ENCODE data around the gene ZC3HAV1. TPM values are rescaled to one million over a fixed set of nuclear protein-coding genes. Genes with fewer than 3 reads are reported as not detected.
"Not testable (repeated sequence)": the region's sequence is repeated elsewhere in the genome, so short reads cannot be mapped to it uniquely, and the experiment has no call there.

The ZC3HAV1 gene
- total RNA-seq, 2 donors from 2014 or later: 67.6 to 76.0 TPM

- no peak overlapping the region for H3K27ac Mint-ChIP-seq
- no peak overlapping the region for H3K9ac ChIP-seq (ENCODE audit: extremely low read depth, low read length, poor library complexity, severe bottlenecking)
- peaks cover 6% of the 10 kb centered on the region for H3K27me3 ChIP-seq (ENCODE audit: control insufficient read depth, insufficient read depth, low read length, poor library complexity, severe bottlenecking)
- H3K9me3 Mint-ChIP-seq: no peaks in the 10 kb centered on the region
- TF ChIP-seq CTCF (conservative IDR thresholded peaks at IDR 0.05): no peak
- H3K9me3 ChIP-seq (ENCODE audit: control insufficient read depth, low read length): no peaks in the 10 kb centered on the region
- H3K27ac ChIP-seq (ENCODE audit: low read depth, low read length): no peak overlapping the region
- no peak overlapping the region for H3K4me3 ChIP-seq (ENCODE audit: low read length)
- no peak for DNase-seq
- peaks cover 1% of the 10 kb centered on the region for H3K4me1 Mint-ChIP-seq
- H3K4me1 ChIP-seq (ENCODE audit: control insufficient read depth, insufficient read depth, low read length): peaks cover under 1% of the 10 kb centered on the region
- H3K4me3 Mint-ChIP-seq: no peak overlapping the region
- H3K36me3 ChIP-seq (ENCODE audit: control insufficient read depth, insufficient read depth, low read length): peaks cover 4% of the 10 kb centered on the region
- H3K36me3 Mint-ChIP-seq (ENCODE audit: low read depth): peaks cover 53% of the 10 kb centered on the region
- 83% methylated on average over 4 of the region's 4 CpGs; no CpG with 5 or more reads in 1 of the 2 experiments for WGBS, 2 experiments (ENCODE audit: insufficient coverage in 1 of 2, insufficient read length in 1 of 2)
- H3K27me3 Mint-ChIP-seq (ENCODE audit: insufficient read depth): peaks cover 2% of the 10 kb centered on the region
Observed at GRCh38 chr7:139032473-139032872, 77.0 kb downstream of the ZC3HAV1 start.

- no peak overlapping the region for H3K9ac ChIP-seq (ENCODE audit: extremely low read depth, low read length, poor library complexity, severe bottlenecking)
- no peak overlapping the region for H3K27ac ChIP-seq (ENCODE audit: low read depth, low read length)
- peaks cover 2% of the 10 kb centered on the region for H3K4me1 ChIP-seq (ENCODE audit: control insufficient read depth, insufficient read depth, low read length)
- H3K27me3 Mint-ChIP-seq (ENCODE audit: insufficient read depth): no peaks in the 10 kb centered on the region
- no peak for DNase-seq
- H3K9me3 Mint-ChIP-seq: no peaks in the 10 kb centered on the region
- peaks cover 8% of the 10 kb centered on the region for H3K4me1 Mint-ChIP-seq
- TF ChIP-seq CTCF (conservative IDR thresholded peaks at IDR 0.05): no peak
- H3K27ac Mint-ChIP-seq: no peak overlapping the region
- peaks cover 4% of the 10 kb centered on the region for H3K36me3 ChIP-seq (ENCODE audit: control insufficient read depth, insufficient read depth, low read length)
- no peak overlapping the region for H3K4me3 Mint-ChIP-seq
- 88 to 93% methylated on average over 3 of the region's 3 CpGs for WGBS, 2 experiments (ENCODE audit: insufficient coverage in 1 of 2, insufficient read length in 1 of 2)
- peaks cover 73% of the 10 kb centered on the region for H3K36me3 Mint-ChIP-seq (ENCODE audit: low read depth)
- peaks cover under 1% of the 10 kb centered on the region for H3K27me3 ChIP-seq (ENCODE audit: control insufficient read depth, insufficient read depth, low read length, poor library complexity, severe bottlenecking)
- H3K9me3 ChIP-seq (ENCODE audit: control insufficient read depth, low read length): no peaks in the 10 kb centered on the region
- no peak overlapping the region for H3K4me3 ChIP-seq (ENCODE audit: low read length)
Observed at GRCh38 chr7:139029353-139029752, 80.2 kb downstream of the ZC3HAV1 start.

- Histone ChIP-seq H3K9ac (ENCODE audit: extremely low read depth, low read length, poor library complexity, severe bottlenecking) (no peak overlapping the region), H3K27me3 (ENCODE audit: control insufficient read depth, insufficient read depth, low read length, poor library complexity, severe bottlenecking) (no peaks in the 10 kb centered on the region), H3K27ac (ENCODE audit: low read depth, low read length) (no peak overlapping the region), H3K36me3 (ENCODE audit: control insufficient read depth, insufficient read depth, low read length) (no peaks in the 10 kb centered on the region), H3K9me3 (ENCODE audit: control insufficient read depth, low read length) (no peaks in the 10 kb centered on the region), H3K4me1 (ENCODE audit: control insufficient read depth, insufficient read depth, low read length) (peaks cover 2% of the 10 kb centered on the region), H3K4me3 (ENCODE audit: low read length) (no peak overlapping the region)
- no peak for TF ChIP-seq CTCF (conservative IDR thresholded peaks at IDR 0.05)
- Mint-ChIP-seq H3K27ac (no peak overlapping the region), H3K9me3 (no peaks in the 10 kb centered on the region), H3K4me1 (peaks cover 8% of the 10 kb centered on the region), H3K4me3 (no peak overlapping the region), H3K36me3 (ENCODE audit: low read depth) (peaks cover 66% of the 10 kb centered on the region), H3K27me3 (ENCODE audit: insufficient read depth) (no peaks in the 10 kb centered on the region)
- WGBS, 2 experiments (ENCODE audit: insufficient coverage in 1 of 2, insufficient read length in 1 of 2): 88 to 100% methylated on average over 2 to 6 of the region's 6 CpGs
- peak; percentile 36 for DNase-seq
Observed at GRCh38 chr7:139026551-139026950, 83.0 kb downstream of the ZC3HAV1 start.

- H3K27me3 Mint-ChIP-seq (ENCODE audit: insufficient read depth); DNase-seq; H3K4me1 Mint-ChIP-seq; H3K27ac ChIP-seq (ENCODE audit: low read depth, low read length); H3K9ac ChIP-seq (ENCODE audit: extremely low read depth, low read length, poor library complexity, severe bottlenecking); H3K27ac Mint-ChIP-seq; H3K4me1 ChIP-seq (ENCODE audit: control insufficient read depth, insufficient read depth, low read length); H3K4me3 Mint-ChIP-seq; H3K36me3 ChIP-seq (ENCODE audit: control insufficient read depth, insufficient read depth, low read length); H3K4me3 ChIP-seq (ENCODE audit: low read length); H3K27me3 ChIP-seq (ENCODE audit: control insufficient read depth, insufficient read depth, low read length, poor library complexity, severe bottlenecking); H3K9me3 Mint-ChIP-seq; H3K9me3 ChIP-seq (ENCODE audit: control insufficient read depth, low read length): not testable (repeated sequence)
- WGBS, 2 experiments (ENCODE audit: insufficient coverage in 1 of 2, insufficient read length in 1 of 2): 83 to 96% methylated on average over 2 to 5 of the region's 5 CpGs
- H3K36me3 Mint-ChIP-seq (ENCODE audit: low read depth): peaks cover 62% of the 10 kb centered on the region
Observed at GRCh38 chr7:139025861-139026260, 83.7 kb downstream of the ZC3HAV1 start.
